Stimulated activated naive CD8-positive, alpha-beta T cell treated with anti-CD3 and anti-CD28 coated beads, Interleukin-15, amount 100 ng/mL, for 72 hours (primary cell): Measurements from ENCODE around the gene HNRNPUL1.
A peak's percentile ranks its signal among the peaks of the same experiment; 100 is the strongest.
"Not testable (repeated sequence)": the region's sequence is repeated elsewhere in the genome, so short reads cannot be mapped to it uniquely, and the experiment has no call there.

Experiments
- ATAC-seq: fragments of 150-1000 bp; cut with Tn5 transposase; 2 replicates; pipeline ENCODE4 v1.10.0; 2021; ENCODE audit warnings: mild to moderate bottlenecking, moderate library complexity
- DNase-seq, 2 donors: peaks; one replicate each; pipeline ENCODE4 v3.0.0; 2021 to 2022
- H3K27ac Mint-ChIP-seq, 2 donors: one replicate each; pipeline ENCODE4 v1.8.0; 2022; ENCODE audit warnings: mild to moderate bottlenecking in 2 of 2, mixed read lengths in 2 of 2, moderate library complexity in 2 of 2
- H3K27me3 Mint-ChIP-seq: one replicate; pipeline ENCODE4 v1.8.0; 2022; ENCODE audit warnings: mixed read lengths
- H3K4me1 Mint-ChIP-seq: one replicate; pipeline ENCODE4 v1.8.0; 2022; ENCODE audit warnings: mild to moderate bottlenecking, mixed read lengths
- H3K4me3 Mint-ChIP-seq, 2 donors: one replicate each; pipeline ENCODE4 v1.8.0; 2022; ENCODE audit warnings: mild to moderate bottlenecking in 2 of 2, mixed read lengths in 2 of 2, moderate library complexity in 1 of 2
- H3K9me3 Mint-ChIP-seq, 2 donors: one replicate each; pipeline ENCODE4 v1.8.0; 2022; ENCODE audit warnings: mixed read lengths in 2 of 2

The HNRNPUL1 gene

DNA sequence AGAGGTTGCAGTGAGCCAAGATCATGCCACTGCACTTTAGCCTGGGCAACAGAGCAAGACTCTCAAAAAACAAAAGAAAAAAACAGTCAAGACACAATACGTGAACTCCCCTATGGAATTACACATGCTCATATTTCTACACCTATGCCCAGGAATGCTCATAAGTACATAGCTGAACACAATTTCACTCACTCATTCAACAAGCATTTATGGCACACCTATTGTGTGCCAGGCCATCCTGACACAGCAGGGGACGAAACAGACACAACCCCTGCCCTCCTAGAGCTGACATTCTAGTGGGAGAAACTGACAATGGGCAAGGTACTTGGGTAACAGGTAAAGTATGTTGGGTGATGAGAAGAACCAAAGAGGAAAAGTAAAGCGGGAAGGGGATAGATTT is 35.7 kb upstream of the HNRNPUL1 start:
- peaks cover 5% of the 10 kb centered on the region for H3K27me3 Mint-ChIP-seq
- H3K9me3 Mint-ChIP-seq: no peaks in the 10 kb centered on the region
- H3K27ac Mint-ChIP-seq: no peak overlapping the region
- ATAC-seq (no peak), DNase-seq (no peak)
- peaks cover 31% of the 10 kb centered on the region for H3K4me1 Mint-ChIP-seq
- H3K4me3 Mint-ChIP-seq: no peak overlapping the region

- not testable (repeated sequence) for DNase-seq, H3K9me3 Mint-ChIP-seq, H3K27ac Mint-ChIP-seq, ATAC-seq, H3K27me3 Mint-ChIP-seq, H3K4me3 Mint-ChIP-seq
- H3K4me1 Mint-ChIP-seq: peaks cover 22% of the 10 kb centered on the region
Observed at GRCh38 chr19:41229338-41229737, 34.8 kb upstream of the HNRNPUL1 start.

DNA sequence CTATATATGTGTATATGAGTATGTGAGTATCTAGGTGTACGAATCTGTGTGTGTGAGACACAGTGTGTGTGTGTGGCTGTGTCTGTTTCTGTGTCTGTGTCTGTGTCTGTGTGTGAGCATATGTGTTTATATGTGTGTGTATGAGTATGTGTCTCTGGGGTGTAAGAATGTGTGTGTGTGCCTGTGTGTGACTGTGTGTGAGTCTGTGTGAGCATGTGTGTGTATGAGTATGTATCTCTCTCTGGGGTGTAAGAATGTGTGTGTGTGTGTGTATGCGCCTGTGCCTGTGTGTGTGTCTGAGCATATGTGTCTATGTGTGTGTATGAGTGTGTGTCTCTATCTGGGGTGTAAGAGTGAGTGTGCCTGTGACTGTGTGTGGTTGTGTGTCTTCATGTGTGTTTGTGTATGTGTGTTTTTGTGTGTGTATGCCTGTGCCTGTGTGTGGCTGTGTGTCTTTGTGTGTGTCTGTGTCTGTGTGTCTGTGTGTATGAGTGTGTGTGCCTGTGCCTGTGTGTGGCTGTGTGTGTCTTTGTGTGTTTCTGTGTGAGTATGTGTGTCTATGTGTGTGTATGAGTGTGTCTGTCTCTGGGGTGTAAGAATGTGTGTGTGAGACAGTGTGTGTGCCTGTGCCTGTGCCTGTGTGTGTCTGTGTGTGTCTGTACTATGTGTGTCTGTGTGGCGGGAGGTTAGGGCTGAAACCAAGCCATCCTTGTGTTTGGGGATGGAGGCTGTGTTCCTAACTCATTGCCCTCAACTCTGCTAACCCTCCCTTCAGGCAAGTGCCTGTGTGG is 33.9 kb upstream of the HNRNPUL1 start:
- DNase-seq: no peak
- Mint-ChIP-seq H3K27me3 (peaks cover 5% of the 10 kb centered on the region), H3K4me3 (no peak overlapping the region), H3K9me3 (no peaks in the 10 kb centered on the region), H3K27ac (no peak overlapping the region), H3K4me1 (peaks cover 18% of the 10 kb centered on the region)
- ATAC-seq: no peak

DNA sequence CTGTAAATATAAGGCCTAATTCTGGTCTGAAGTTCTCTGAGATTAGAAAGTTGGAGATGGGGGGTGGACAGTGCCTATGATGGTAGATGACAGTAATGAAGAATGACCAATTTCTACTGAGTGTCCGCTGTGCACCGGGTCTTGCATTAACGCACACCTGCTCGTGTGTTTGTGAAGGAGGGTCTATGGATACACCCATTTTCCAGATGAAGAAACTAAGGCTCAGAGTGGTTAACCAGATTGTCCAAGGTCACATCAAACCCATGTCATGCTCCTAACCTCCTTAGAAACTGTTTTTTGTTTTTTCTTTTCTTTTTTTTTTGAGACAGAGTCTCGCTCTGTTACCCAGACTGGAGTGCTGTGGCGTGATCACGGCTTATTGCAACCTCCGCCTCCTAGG is 31.5 kb upstream of the HNRNPUL1 start:
- H3K4me3 Mint-ChIP-seq: no peak overlapping the region

GRCh38 chr19:41233748-41234240 is 30.4 kb upstream of the HNRNPUL1 start:
- no peaks in the 10 kb centered on the region for H3K27me3 Mint-ChIP-seq
- no peak overlapping the region for H3K4me3 Mint-ChIP-seq
- ATAC-seq: no peak
- H3K9me3 Mint-ChIP-seq: no peaks in the 10 kb centered on the region
- no peaks in the 10 kb centered on the region for H3K4me1 Mint-ChIP-seq
- no peak overlapping the region for H3K27ac Mint-ChIP-seq
- DNase-seq: no peak

More for the DNA sequence above, 31.5 kb upstream of the HNRNPUL1 start:
- no peak overlapping the region for H3K27ac Mint-ChIP-seq
- no peaks in the 10 kb centered on the region for H3K27me3 Mint-ChIP-seq
- H3K4me1 Mint-ChIP-seq: no peaks in the 10 kb centered on the region
- no peaks in the 10 kb centered on the region for H3K9me3 Mint-ChIP-seq
- ATAC-seq: no peak
- no peak for DNase-seq

GRCh38 chr19:41234512-41235168 is 29.5 kb upstream of the HNRNPUL1 start:
- ATAC-seq: no peak
- DNase-seq: no peak
- Mint-ChIP-seq H3K4me1 (no peaks in the 10 kb centered on the region), H3K4me3 (no peak overlapping the region), H3K9me3 (no peaks in the 10 kb centered on the region), H3K27me3 (no peaks in the 10 kb centered on the region), H3K27ac (no peak overlapping the region)

DNA sequence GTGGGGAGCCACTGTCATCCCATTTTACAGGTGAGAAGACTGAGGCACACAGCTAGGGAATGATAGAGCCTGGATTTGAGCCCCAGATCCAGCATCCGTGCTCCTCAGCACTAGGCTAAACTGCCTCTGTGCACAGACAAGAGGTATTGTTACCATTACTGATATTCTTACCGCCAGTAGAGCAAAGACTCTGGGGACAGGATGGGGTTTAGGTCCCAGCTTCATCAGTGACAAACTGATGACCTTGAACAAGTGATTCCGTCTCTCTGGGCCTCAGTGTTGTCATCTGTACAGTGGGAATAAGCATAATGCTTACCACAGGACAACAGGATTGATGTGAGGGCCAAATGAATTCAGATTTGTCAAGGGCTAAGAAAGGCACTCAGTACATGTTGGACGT is 28.7 kb upstream of the HNRNPUL1 start:
- H3K9me3 Mint-ChIP-seq: no peaks in the 10 kb centered on the region
- DNase-seq: no peak
- no peak for ATAC-seq
- H3K27me3 Mint-ChIP-seq: no peaks in the 10 kb centered on the region
- H3K27ac Mint-ChIP-seq: no peak overlapping the region
- H3K4me1 Mint-ChIP-seq: no peaks in the 10 kb centered on the region
- no peak overlapping the region for H3K4me3 Mint-ChIP-seq

DNA sequence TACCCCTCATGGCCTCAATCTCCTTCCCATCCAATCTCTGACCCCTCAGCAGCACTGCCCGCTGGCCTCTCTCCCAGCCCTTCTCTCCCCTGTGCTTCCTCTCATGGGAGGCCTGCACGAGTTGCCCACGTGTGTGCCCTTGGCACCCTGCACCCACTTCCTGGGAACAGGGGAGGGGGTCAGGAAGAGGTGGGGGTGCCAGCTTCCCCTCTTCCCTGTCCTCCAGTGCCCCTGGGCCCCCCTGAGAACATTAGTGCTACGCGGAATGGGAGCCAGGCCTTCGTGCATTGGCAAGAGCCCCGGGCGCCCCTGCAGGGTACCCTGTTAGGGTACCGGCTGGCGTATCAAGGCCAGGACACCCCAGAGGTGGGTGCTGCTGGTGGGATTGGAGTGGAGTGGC is 25.9 kb upstream of the HNRNPUL1 start:
- ATAC-seq (no peak), DNase-seq (no peak)
- H3K27ac Mint-ChIP-seq: no peak overlapping the region
- no peak overlapping the region for H3K4me3 Mint-ChIP-seq
- no peaks in the 10 kb centered on the region for H3K4me1 Mint-ChIP-seq
- no peaks in the 10 kb centered on the region for H3K27me3 Mint-ChIP-seq
- no peaks in the 10 kb centered on the region for H3K9me3 Mint-ChIP-seq

DNA sequence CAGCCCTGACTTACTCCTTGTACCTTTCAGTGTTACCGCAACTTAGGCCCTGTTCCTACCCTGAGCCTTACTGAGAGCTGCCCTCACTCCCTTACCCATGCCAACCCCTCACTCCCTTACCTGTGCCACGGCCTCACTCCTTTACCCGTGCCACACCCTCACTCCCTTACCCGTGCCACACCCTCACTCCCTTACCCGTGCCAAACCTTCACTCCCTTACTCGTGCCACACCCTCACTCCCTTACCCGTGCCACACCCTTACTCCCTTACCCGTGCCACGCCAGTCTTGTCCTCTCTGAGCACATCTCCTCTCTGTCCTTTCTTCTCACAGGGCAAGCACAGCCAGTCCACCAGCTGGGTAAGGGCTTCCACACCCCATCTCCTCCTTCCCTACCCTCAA is 24.8 kb upstream of the HNRNPUL1 start:
- H3K4me1 Mint-ChIP-seq: no peaks in the 10 kb centered on the region
- no peak for ATAC-seq
- no peak overlapping the region for H3K4me3 Mint-ChIP-seq
- no peak overlapping the region for H3K27ac Mint-ChIP-seq
- H3K27me3 Mint-ChIP-seq: no peaks in the 10 kb centered on the region
- H3K9me3 Mint-ChIP-seq: no peaks in the 10 kb centered on the region
- no peak for DNase-seq

DNA sequence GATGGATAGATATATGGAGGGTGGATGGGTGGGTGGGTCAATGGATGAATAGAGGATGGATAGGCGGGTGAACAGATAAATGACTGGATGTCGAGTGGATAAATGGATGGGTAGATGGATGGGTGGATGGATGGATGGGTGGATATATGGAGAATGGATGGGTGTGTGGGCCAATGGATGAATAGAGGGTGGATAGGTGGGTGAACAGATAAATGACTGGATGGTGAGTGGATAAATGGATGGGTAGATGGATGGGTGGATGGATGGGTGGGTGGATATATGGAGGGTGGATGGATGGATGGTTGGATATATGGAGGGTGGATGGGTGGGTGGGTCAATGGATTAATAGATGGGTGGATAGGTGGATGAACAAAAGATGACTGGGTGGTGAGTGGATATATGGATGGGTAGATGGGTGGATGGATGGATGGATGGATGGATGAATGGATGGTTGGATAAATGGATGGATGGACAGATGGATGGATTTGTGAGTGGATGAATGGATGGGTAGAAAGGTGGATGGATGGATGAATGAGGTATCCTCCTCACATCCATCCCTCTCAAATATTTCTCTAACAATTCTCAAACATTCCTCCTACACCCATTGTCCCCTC is 24.1 kb upstream of the HNRNPUL1 start:
- no peaks in the 10 kb centered on the region for H3K4me1 Mint-ChIP-seq
- ATAC-seq (no peak), DNase-seq (no peak)
- H3K9me3 Mint-ChIP-seq: no peaks in the 10 kb centered on the region
- no peak overlapping the region for H3K4me3 Mint-ChIP-seq
- H3K27ac Mint-ChIP-seq: no peak overlapping the region
- no peaks in the 10 kb centered on the region for H3K27me3 Mint-ChIP-seq

DNA sequence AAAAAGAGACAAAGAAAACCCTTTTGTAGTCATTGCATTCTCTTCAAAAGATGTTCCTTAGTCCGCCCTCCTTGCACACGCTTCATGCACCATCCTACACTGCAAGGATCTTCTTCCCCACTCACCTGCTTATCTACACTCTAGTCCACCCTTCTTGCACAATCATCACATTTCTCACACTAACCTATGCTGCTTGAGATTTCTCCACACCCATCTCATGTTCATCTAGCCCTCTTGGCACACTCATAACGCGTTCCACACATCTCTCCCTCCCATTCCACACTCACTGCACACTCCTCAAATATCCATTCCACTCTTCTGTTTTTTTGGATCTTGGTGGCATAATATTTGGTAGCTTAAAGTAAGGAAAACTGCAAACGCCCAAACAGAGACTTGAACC is 22.3 kb upstream of the HNRNPUL1 start:
- Mint-ChIP-seq H3K4me1 (no peaks in the 10 kb centered on the region), H3K27me3 (no peaks in the 10 kb centered on the region), H3K27ac (no peak overlapping the region), H3K9me3 (no peaks in the 10 kb centered on the region), H3K4me3 (no peak overlapping the region)
- ATAC-seq: no peak
- DNase-seq: no peak

DNA sequence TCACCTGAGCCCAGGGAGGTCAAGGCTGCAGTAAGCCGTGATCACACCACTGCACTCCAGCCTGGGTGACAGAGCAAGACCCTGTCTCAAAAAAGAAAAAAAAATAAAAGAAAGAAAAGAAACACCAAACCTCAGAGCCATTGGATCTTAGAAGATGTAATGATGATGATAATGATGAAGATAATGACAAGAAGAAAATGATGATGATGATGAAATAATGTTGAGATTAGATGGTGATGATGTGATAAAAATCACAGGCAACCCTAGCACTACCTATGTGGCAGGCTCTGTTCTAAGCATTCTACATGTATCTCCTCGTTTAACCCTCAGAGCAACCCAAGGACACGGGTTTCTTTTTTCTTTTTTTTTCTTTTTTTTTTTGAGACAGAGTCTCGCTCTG is 20.1 kb upstream of the HNRNPUL1 start:
- ATAC-seq (no peak), DNase-seq (no peak)
- H3K9me3 Mint-ChIP-seq: no peaks in the 10 kb centered on the region
- H3K27ac Mint-ChIP-seq: no peak overlapping the region
- H3K4me1 Mint-ChIP-seq: no peaks in the 10 kb centered on the region
- H3K27me3 Mint-ChIP-seq: no peaks in the 10 kb centered on the region
- no peak overlapping the region for H3K4me3 Mint-ChIP-seq

GRCh38 chr19:41245843-41246242 is 18.3 kb upstream of the HNRNPUL1 start:
- ATAC-seq (no peak), DNase-seq (no peak)
- Mint-ChIP-seq H3K27ac (no peak overlapping the region), H3K27me3 (no peaks in the 10 kb centered on the region), H3K4me3 (no peak overlapping the region), H3K4me1 (no peaks in the 10 kb centered on the region), H3K9me3 (no peaks in the 10 kb centered on the region)

DNA sequence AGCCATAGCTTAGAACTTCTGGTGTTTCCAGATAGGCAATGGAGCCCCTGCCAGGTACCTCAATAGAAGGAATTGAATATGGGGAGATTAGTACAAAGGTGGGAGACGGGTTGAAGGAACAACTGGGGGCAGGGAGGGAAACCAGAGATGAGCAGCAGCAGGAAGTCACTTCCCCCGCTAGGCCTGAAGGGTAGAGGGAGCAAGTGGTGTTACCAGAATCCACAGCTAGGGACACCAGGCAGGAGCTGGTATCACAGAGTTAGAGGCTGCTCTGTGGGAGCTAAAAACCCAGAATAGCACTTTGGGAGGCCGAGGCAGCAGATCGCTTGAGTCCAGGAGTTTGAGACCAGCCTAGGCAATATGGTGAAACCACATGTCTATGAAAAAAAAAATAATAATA is 15.3 kb upstream of the HNRNPUL1 start:
- ATAC-seq (no peak), DNase-seq (no peak)
- Mint-ChIP-seq H3K4me1 (no peaks in the 10 kb centered on the region), H3K4me3 (no peak overlapping the region), H3K27me3 (peaks cover 17% of the 10 kb centered on the region), H3K9me3 (no peaks in the 10 kb centered on the region), H3K27ac (peak overlapping the region in 1 of 2 donors; percentile 9)

GRCh38 chr19:41249707-41250423 is 14.3 kb upstream of the HNRNPUL1 start:
- DNase-seq (no peak), ATAC-seq (no peak)
- Mint-ChIP-seq H3K4me3 (no peak overlapping the region), H3K9me3 (no peaks in the 10 kb centered on the region), H3K4me1 (no peaks in the 10 kb centered on the region), H3K27ac (peak overlapping the region in 1 of 2 donors; percentile 74), H3K27me3 (peaks cover 19% of the 10 kb centered on the region)

GRCh38 chr19:41253660-41254059 is 10.5 kb upstream of the HNRNPUL1 start:
- Mint-ChIP-seq H3K27me3 (peaks cover 19% of the 10 kb centered on the region), H3K4me3 (no peak overlapping the region), H3K27ac (no peak overlapping the region), H3K9me3 (no peaks in the 10 kb centered on the region), H3K4me1 (no peaks in the 10 kb centered on the region)
- no peak for ATAC-seq
- DNase-seq: no peak
